HEK293T (cell line): ENCODE results near the gene ZNF469.

Experiments used
- CTCF ChIA-PET: fragments of 350-600 bp; formaldehyde crosslinking; extraction: SDS; loops from one replicate; lab custom pipeline; 2021; ENCODE audit warnings: antibody characterized with exemption, inconsistent platforms; lab: Yijun Ruan, JAX
- POLR2A ChIA-PET: fragments of 350-600 bp; formaldehyde crosslinking; extraction: SDS; loops from one replicate; lab custom pipeline; 2020; ENCODE audit warnings: antibody characterized with exemption, inconsistent platforms; lab: Yijun Ruan, JAX
- DNase-seq: peaks from one replicate; pipeline ENCODE4 v3.0.0; 2012; ENCODE audit warnings: mixed read lengths; ENCODE audit errors: extremely low spot score
- ARNT ChIP-seq: fragments of 450-650 bp; IDR thresholded peaks from 2 replicates; pipeline ENCODE4 v1.6.1; 2017; ENCODE audit warnings: mild to moderate bottlenecking
- BHLHE40 ChIP-seq: fragments of 450-650 bp; IDR thresholded peaks from 2 replicates; pipeline ENCODE4 v1.6.1; 2016; ENCODE audit warnings: mild to moderate bottlenecking, moderate library complexity, borderline replicate concordance
- CTBP1 ChIP-seq: fragments of 450-650 bp; IDR thresholded peaks from 2 replicates; pipeline ENCODE4 v1.6.1; 2016; ENCODE audit warnings: borderline replicate concordance
- ELF4 ChIP-seq: fragments of 450-650 bp; IDR thresholded peaks from 2 replicates; pipeline ENCODE4 v1.6.1; 2017; ENCODE audit warnings: antibody characterized with exemption
- FOXA1 ChIP-seq: fragments of 450-650 bp; IDR thresholded peaks from 2 replicates; pipeline ENCODE4 v1.6.1; 2016; ENCODE audit warnings: mild to moderate bottlenecking
- FOXK2 ChIP-seq: fragments of 450-650 bp; IDR thresholded peaks from 2 replicates; pipeline ENCODE4 v1.6.1; 2016; ENCODE audit warnings: mild to moderate bottlenecking
- FOXM1 ChIP-seq: fragments of 450-650 bp; IDR thresholded peaks from 2 replicates; pipeline ENCODE4 v1.6.1; 2017; ENCODE audit warnings: mild to moderate bottlenecking, borderline replicate concordance
- HDGF ChIP-seq: fragments of 450-650 bp; IDR thresholded peaks from 2 replicates; pipeline ENCODE4 v1.6.1; 2017; ENCODE audit warnings: antibody characterized with exemption, borderline replicate concordance
- L3MBTL2 ChIP-seq: fragments of 450-650 bp; conservative IDR thresholded peaks from 2 replicates; pipeline ENCODE4 v1.6.1; 2016; ENCODE audit warnings: mild to moderate bottlenecking
- LEF1 ChIP-seq: fragments of 450-650 bp; IDR thresholded peaks from 2 replicates; pipeline ENCODE4 v1.6.1; 2017; ENCODE audit warnings: mild to moderate bottlenecking, borderline replicate concordance
- NFRKB ChIP-seq: fragments of 450-650 bp; IDR thresholded peaks from 2 replicates; pipeline ENCODE4 v1.6.1; 2016; ENCODE audit warnings: mild to moderate bottlenecking, moderate library complexity
- SP1 ChIP-seq: fragments of 450-650 bp; IDR thresholded peaks from 2 replicates; pipeline ENCODE4 v1.6.1; 2017
- SUZ12 ChIP-seq: fragments of 450-650 bp; IDR thresholded peaks from 2 replicates; pipeline ENCODE4 v1.6.1; 2016; ENCODE audit warnings: mild to moderate bottlenecking
- TARDBP ChIP-seq: fragments of 450-650 bp; IDR thresholded peaks from 2 replicates; pipeline ENCODE4 v1.6.1; 2016
- ZNF384 ChIP-seq: fragments of 450-650 bp; IDR thresholded peaks from 2 replicates; pipeline ENCODE4 v1.6.1; 2016
- TF ChIP-seq, protein P1 (sequence below): fragments of 450-650 bp; IDR thresholded peaks from 2 replicates; pipeline ENCODE4 v1.6.1; 2016

Gene ZNF469

DNA sequence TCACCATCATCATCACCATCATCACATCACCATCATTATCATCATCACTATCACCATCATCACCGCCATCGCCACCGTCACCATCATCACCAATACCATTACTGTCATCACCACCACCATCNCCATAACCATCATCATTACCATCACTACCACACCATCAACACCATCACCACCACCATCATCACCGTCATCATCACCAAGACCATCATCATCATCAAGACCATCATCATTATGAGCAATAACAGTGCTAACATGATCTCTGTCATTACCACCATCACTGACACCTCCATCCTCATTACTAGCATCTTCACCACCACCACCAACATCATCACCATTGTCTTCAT lies 16.1 kb upstream of the ZNF469 start:
- no peak for TF ChIP-seq FOXM1
- TF ChIP-seq SUZ12: no peak
- TF ChIP-seq NFRKB: no peak

DNA sequence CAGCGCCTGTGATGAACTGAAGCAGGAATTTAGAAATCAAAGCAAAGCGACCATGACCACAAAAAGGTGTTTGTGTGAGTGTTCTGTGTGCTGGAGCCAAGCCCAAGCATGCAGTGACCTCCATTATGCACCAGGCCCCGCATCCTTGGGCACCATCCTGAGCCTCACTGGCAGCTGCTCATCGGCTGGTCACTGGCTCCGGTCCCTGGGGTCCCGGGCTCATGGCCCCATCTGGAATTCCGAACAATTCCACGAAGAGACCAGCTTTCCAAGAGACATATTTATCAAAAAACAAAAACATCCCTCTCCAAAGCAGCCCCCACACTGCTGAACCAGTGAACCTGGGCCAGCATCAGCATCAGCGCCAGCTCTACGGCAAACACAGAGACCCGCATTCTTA lies 15.2 kb upstream of the ZNF469 start:
- ChIA-PET POLR2A (no interaction called here), CTCF (no interaction called here)
- no peak for DNase-seq
- TF ChIP-seq L3MBTL2: no peak
- no peak for TF ChIP-seq ARNT
- TF ChIP-seq SP1: no peak
- no peak for TF ChIP-seq FOXA1
- TF ChIP-seq FOXM1: no peak
- no peak for TF ChIP-seq FOXK2
- no peak for TF ChIP-seq ZNF384
- TF ChIP-seq TARDBP: no peak
- no peak for TF ChIP-seq ELF4
- no peak for TF ChIP-seq NFRKB
- TF ChIP-seq HDGF: no peak
- no peak for TF ChIP-seq SUZ12
- TF ChIP-seq BHLHE40: no peak

More for the DNA sequence above, 16.1 kb upstream of the ZNF469 start:
- POLR2A ChIA-PET: no interaction called here
- DNase-seq: no peak
- CTCF ChIA-PET: no interaction called here

DNA sequence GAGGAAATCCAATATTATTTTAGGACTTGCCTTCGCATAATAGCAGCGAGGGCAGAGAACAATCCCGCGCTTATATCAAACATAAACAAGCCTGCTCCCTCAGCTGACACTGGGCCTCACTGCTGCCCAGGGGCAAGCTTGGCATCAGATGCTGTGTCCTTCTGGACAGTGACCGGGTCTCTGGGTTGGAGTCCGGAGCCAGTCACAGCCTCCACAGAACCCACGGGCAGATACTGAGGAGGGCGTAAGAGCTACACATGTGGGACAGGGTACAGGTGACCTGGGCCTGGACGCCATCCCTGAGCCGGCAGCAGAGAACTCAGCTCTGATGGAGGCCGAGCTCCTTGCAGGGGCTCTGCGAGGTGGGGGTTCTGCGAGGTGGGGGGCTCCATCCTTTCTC lies 14.7 kb upstream of the ZNF469 start:
- DNase-seq: no peak
- POLR2A ChIA-PET: no interaction called here
- CTCF ChIA-PET: no interaction called here
- no peak for TF ChIP-seq FOXK2

DNA sequence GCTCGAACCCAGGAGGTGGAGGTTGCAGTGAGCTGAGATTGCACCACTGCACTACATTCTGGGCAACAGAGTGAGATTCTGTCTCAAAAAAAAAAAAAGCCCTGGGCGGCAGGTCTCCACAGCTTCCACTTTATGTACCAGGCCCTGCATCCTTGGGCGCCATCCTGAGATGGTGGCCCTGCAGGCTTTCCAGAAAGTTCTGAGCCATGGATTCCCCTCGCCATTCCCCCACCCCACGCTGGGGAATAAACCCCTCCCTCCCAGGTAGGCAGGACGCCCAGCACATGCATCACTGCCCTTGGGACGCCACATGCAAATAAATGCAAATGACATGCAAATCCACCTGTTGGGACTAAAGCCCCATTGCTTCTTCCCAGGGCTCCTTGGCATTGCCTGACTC lies 13.8 kb upstream of the ZNF469 start:
- CTCF ChIA-PET: no interaction called here
- TF ChIP-seq ELF4: no peak
- no peak for TF ChIP-seq TARDBP
- TF ChIP-seq ZNF384: no peak
- no peak for TF ChIP-seq SP1
- TF ChIP-seq ARNT: no peak
- TF ChIP-seq FOXM1: no peak
- TF ChIP-seq L3MBTL2: no peak
- TF ChIP-seq CTBP1: no peak
- TF ChIP-seq BHLHE40: no peak
- TF ChIP-seq NFRKB: no peak
- POLR2A ChIA-PET: no interaction called here
- DNase-seq: no peak

DNA sequence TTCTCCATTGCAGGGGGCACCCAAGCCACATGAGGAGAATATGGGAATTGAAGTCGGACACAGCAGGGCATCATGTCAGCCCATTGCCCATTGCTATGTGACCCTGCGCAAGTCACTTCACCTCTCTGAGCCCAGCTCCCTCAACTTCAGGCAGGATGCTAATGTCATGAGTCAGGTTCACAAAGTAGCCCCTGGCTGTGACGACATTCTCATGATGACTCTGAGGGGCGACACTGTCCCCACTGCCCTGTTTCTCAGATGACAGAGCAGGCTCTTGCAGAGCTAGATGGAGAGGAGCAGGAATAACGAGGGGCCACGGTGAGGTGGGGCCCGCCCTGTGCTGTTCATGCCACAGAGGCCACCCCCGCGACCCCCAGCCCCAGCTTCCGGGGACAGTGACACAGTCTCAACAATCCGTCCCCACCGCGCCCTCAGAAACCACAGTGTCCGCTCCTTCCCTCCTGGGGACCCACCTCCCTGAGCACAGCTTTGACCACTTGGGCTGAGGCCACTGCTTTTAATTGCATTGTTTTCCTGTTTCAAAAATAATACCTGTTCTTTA lies 13.2 kb upstream of the ZNF469 start:
- POLR2A ChIA-PET: no interaction called here

DNA sequence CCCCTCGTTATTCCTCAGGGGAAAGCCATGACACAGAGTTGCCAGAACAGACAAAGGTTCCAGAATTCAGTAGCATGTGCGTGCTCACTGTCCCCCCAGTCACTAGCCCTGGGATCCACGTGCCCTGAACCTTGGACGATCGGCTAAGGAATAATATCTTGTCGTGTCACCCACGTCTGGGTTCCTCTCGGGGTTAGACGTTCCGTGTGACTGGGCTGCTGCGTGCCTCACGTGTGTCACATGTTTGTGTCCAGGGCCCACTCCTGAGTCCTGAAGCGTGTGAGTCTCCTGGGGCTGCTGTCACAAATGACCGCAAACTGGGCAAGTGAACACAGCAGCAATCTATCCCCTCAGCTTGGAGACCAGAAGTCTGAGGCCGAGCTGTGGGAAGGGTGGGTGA lies 12.4 kb upstream of the ZNF469 start:
- CTCF ChIA-PET: no interaction called here
- POLR2A ChIA-PET: no interaction called here
- no peak for TF ChIP-seq L3MBTL2
- TF ChIP-seq BHLHE40: no peak
- no peak for TF ChIP-seq LEF1
- no peak for TF ChIP-seq HDGF
- no peak for TF ChIP-seq FOXA1
- DNase-seq: no peak

More for the DNA sequence above, 13.2 kb upstream of the ZNF469 start:
- CTCF ChIA-PET: no interaction called here
- no peak for DNase-seq
- TF ChIP-seq ZNF384: no peak
- no peak for TF ChIP-seq TARDBP
- no peak for TF ChIP-seq FOXM1
- no peak for TF ChIP-seq NFRKB
- TF ChIP-seq SP1: no peak
- TF ChIP-seq ARNT: no peak
- no peak for TF ChIP-seq FOXA1
- no peak for TF ChIP-seq BHLHE40
- no peak for TF ChIP-seq FOXK2
- TF ChIP-seq LEF1: no peak
- no peak for TF ChIP-seq L3MBTL2
- TF ChIP-seq, protein P1, sequence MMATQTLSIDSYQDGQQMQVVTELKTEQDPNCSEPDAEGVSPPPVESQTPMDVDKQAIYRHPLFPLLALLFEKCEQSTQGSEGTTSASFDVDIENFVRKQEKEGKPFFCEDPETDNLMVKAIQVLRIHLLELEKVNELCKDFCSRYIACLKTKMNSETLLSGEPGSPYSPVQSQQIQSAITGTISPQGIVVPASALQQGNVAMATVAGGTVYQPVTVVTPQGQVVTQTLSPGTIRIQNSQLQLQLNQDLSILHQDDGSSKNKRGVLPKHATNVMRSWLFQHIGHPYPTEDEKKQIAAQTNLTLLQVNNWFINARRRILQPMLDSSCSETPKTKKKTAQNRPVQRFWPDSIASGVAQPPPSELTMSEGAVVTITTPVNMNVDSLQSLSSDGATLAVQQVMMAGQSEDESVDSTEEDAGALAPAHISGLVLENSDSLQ: no peak
- no peak for TF ChIP-seq CTBP1
- no peak for TF ChIP-seq HDGF
- TF ChIP-seq SUZ12: no peak

DNA sequence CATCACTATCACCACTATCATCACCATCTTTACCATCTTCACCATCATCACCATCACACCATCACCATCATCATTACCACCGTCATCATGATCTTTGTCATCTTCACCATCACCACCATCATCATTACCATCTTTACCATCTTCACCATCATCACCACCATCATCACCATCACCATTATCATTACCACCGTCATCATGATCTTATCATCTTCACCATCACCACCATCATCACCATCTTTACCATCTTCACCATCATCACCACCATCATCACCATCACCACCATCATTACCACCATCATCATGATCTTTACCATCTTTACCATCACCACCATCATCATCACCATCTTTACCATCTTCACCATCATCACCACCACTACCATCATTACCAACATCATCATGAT lies 10.2 kb upstream of the ZNF469 start:
- ChIA-PET CTCF (no interaction called here), POLR2A (no interaction called here)
- TF ChIP-seq CTBP1 (0 out of 2 replicates have a peak, but pooled peaks have one; percentile 7), TARDBP (no peak)
- DNase-seq: no peak

DNA sequence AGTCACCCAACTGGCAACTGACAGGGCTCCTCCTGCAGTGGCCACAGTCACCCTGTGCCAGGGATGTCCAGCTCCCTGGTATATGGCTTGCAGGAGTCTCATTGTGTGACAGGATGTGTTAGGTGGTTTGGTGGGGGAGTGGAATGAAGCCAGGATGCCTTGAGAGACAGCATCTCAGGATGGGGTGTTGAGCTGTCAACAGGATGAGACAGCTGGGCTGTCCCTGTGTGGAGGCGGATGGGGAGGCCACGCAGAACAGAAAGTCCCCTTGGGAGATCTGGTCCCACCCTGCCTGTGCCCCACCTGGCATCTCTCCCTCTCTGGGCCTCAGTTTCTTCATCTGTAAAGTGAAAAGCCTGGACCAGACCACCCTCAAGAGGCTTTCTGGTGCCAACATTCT lies 9.5 kb upstream of the ZNF469 start:
- DNase-seq: no peak
- TF ChIP-seq FOXA1 (no peak), L3MBTL2 (no peak), SP1 (no peak)
- CTCF ChIA-PET: no interaction called here
- POLR2A ChIA-PET: no interaction called here

DNA sequence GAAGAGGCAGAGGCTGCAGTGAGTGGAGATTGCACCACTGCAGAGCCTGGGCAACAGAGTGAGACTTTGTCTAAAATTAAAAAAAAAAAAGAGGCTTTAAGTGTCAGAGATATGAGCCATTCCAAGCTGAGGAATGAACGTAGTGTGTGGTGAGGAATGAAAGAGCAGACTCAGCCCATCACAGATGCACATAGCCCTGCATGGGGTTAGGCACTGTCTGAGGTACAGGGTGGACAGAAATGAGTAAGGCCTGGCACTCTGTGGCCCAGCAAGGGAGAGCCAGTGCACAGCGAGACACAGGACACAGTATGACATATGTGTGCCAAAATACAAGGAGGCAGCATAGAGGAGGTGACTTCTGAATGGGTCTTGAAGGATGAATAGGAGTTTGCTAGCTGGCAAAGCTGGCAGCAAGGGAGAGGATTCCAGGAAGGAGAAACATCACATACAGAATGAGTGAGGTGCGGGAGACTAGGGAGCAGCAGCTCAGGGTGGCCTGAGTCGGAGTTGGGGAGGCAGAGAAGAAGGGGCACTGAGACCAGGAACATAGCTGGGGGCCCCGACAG lies 8.7 kb upstream of the ZNF469 start:
- ChIA-PET POLR2A (no interaction called here), CTCF (interaction anchor here (0.6 kb wide), 1 partner anchor 456 kb away, joined by 3 read pairs; no protein-coding TSS in a partner anchor)
- DNase-seq: no peak
- TF ChIP-seq TARDBP: no peak
- TF ChIP-seq ELF4: no peak
- no peak for TF ChIP-seq HDGF
- no peak for TF ChIP-seq SUZ12
- no peak for TF ChIP-seq BHLHE40
- no peak for TF ChIP-seq ZNF384
- TF ChIP-seq, protein P1: no peak
- TF ChIP-seq L3MBTL2: no peak
- no peak for TF ChIP-seq ARNT
- TF ChIP-seq FOXM1: no peak
- no peak for TF ChIP-seq NFRKB
- no peak for TF ChIP-seq SP1
- TF ChIP-seq CTBP1: no peak
- no peak for TF ChIP-seq FOXA1
- TF ChIP-seq LEF1: no peak
- TF ChIP-seq FOXK2: no peak
